HepG2 (cell line): ENCODE results near the gene IGHMBP2. TPM values are rescaled to one million over a fixed set of nuclear protein-coding genes. Genes with fewer than 3 reads are reported as not detected.

Source experiments
- ATAC-seq: fragments of 200-7000 bp; cut with Tn5 transposase; 3 replicates; pipeline ENCODE4 v1.9.1; 2020; ENCODE audit warnings: mild to moderate bottlenecking, moderate library complexity
- BruUV-seq: library from RNA; stranded (reverse); fragments of 400-500 nt; replicated peaks from 2 replicates; lab custom pipeline; 2021; lab: Mats Ljungman, UMichigan
- CTCF ChIA-PET: fragments of 300-600 bp; formaldehyde crosslinking; extraction: SDS; loops from one replicate; lab custom pipeline; 2021; ENCODE audit warnings: low total read pairs, inconsistent platforms, low intra/inter-chr PET ratio; lab: Yijun Ruan, JAX
- POLR2A ChIA-PET: fragments of 350-600 bp; sonication (Branson Sonifier 250); formaldehyde crosslinking; loops from one replicate; lab custom pipeline; 2020; ENCODE audit warnings: antibody characterized with exemption, inconsistent platforms; lab: Yijun Ruan, JAX
- DNase-seq: peaks from one replicate; pipeline ENCODE4 v3.0.0-alpha.2; 2015; ENCODE audit warnings: low spot score
- FAIRE-seq: peaks from 3 replicates; lab custom pipeline; 2011; peaks lifted over from hg19 to GRCh38; lab: Jason Lieb, UNC
- H2AFZ ChIP-seq: one replicate; pipeline ENCODE4 v1.6.1; 2011; ENCODE audit warnings: low read length, inconsistent platforms
- H3K27ac ChIP-seq: fragments of 300-600 bp; 3 replicates; pipeline ENCODE4 v1.8.0; 2011; ENCODE audit warnings: mixed run types, mild to moderate bottlenecking, mixed read lengths, low read length, inconsistent platforms; ENCODE audit not compliant: insufficient read depth; ENCODE audit errors: extremely low read length
- H3K27me3 ChIP-seq, 2 experiments: fragments of 200-600 bp in 1 of 2; 2 replicates in 1 of 2; 3 replicates in 1 of 2; pipeline versions ENCODE4 v1.6.0 to v1.8.0; 2011; ENCODE audit warnings: low read length in 2 of 2, mild to moderate bottlenecking in 2 of 2, moderate library complexity in 2 of 2, inconsistent platforms in 1 of 2; ENCODE audit not compliant: insufficient read depth in 2 of 2, control insufficient read depth in 1 of 2
- H3K36me3 ChIP-seq, 2 experiments: fragments of 200-600 bp in 1 of 2; replicated peaks in 1 of 2; 2 replicates in 1 of 2; 3 replicates in 1 of 2; pipeline versions ENCODE4 v1.5.1 to v1.8.0; 2011; ENCODE audit warnings: low read length in 2 of 2, inconsistent platforms in 1 of 2; ENCODE audit not compliant: insufficient read depth in 2 of 2, control insufficient read depth in 1 of 2
- H3K4me1 ChIP-seq: 2 replicates; pipeline ENCODE4 v1.5.1; 2012; ENCODE audit warnings: low read length, inconsistent platforms; ENCODE audit not compliant: insufficient read depth
- H3K4me2 ChIP-seq: 2 replicates; pipeline ENCODE4 v1.6.0; 2011; ENCODE audit warnings: low read depth, low read length, inconsistent platforms
- H3K4me3 ChIP-seq, 3 experiments: fragments of 200-600 bp in 1 of 3; sonication (generic), shearing (Covaris generic) in 1 of 3; replicated peaks in 1 of 3; 2 replicates each; pipeline ENCODE4 v1.5.1; 2011 to 2016; ENCODE audit warnings: low read length in 3 of 3, inconsistent platforms in 2 of 3, low read depth in 2 of 3, mild to moderate bottlenecking in 2 of 3, control low read depth in 1 of 3, mixed read lengths in 1 of 3; ENCODE audit not compliant: insufficient read depth in 1 of 3
- H3K79me2 ChIP-seq: one replicate; pipeline ENCODE4 v1.6.1; 2011; ENCODE audit warnings: low read length, inconsistent platforms; ENCODE audit not compliant: insufficient read depth
- H3K9ac ChIP-seq: 2 replicates; pipeline ENCODE4 v1.6.0; 2011; ENCODE audit warnings: mild to moderate bottlenecking, low read depth, low read length, inconsistent platforms; ENCODE audit not compliant: insufficient read depth
- H3K9me3 ChIP-seq: 2 replicates; pipeline ENCODE4 v1.5.1; 2012; ENCODE audit warnings: mild to moderate bottlenecking, low read length
- H4K20me1 ChIP-seq: 2 replicates; pipeline ENCODE4 v1.6.0; 2011; ENCODE audit warnings: inconsistent platforms, mild to moderate bottlenecking, low read length, moderate library complexity; ENCODE audit not compliant: insufficient read depth
- ERF ChIP-seq: IDR thresholded peaks from 2 replicates; pipeline ENCODE4 v1.6.1; 2018; ENCODE audit warnings: missing biosample characterization, missing genetic modification reagents
- GZF1 ChIP-seq: sonication (generic); formaldehyde crosslinking; IDR thresholded peaks from 2 replicates; pipeline ENCODE4 v1.5.1; 2020; ENCODE audit warnings: mild to moderate bottlenecking, missing genetic modification reagents
- ISL2 ChIP-seq: sonication (generic); formaldehyde crosslinking; IDR thresholded peaks from 2 replicates; pipeline ENCODE4 v1.5.0; 2020; ENCODE audit warnings: missing genetic modification reagents
- MATR3 ChIP-seq: sonication (generic); formaldehyde crosslinking; IDR thresholded peaks from 2 replicates; pipeline ENCODE4 v1.4.0; 2020; ENCODE audit warnings: missing genetic modification reagents
- PAF1 ChIP-seq: IDR thresholded peaks from 2 replicates; pipeline ENCODE4 v1.6.1; 2016; ENCODE audit warnings: missing genetic modification reagents, missing compliant biosample characterization
- PITX1 ChIP-seq: sonication (generic); formaldehyde crosslinking; IDR thresholded peaks from 2 replicates; pipeline ENCODE4 v1.5.1; 2020; ENCODE audit warnings: mild to moderate bottlenecking, missing genetic modification reagents
- PRPF4 ChIP-seq: fragments of 200-400 bp; formaldehyde crosslinking; IDR thresholded peaks from 2 replicates; pipeline ENCODE4 v1.6.1; 2016; ENCODE audit warnings: low read length, low read depth; ENCODE audit not compliant: poor library complexity, severe bottlenecking
- ZNF691 ChIP-seq: sonication (generic); formaldehyde crosslinking; IDR thresholded peaks from 2 replicates; pipeline ENCODE4 v1.4.0; 2020; ENCODE audit warnings: missing genetic modification reagents, low read depth, mild to moderate bottlenecking, borderline replicate concordance
- ZNF746 ChIP-seq: sonication (generic); formaldehyde crosslinking; IDR thresholded peaks from 2 replicates; pipeline ENCODE4 v1.8.0; 2022; ENCODE audit warnings: mild to moderate bottlenecking, missing genetic modification reagents
- ZNF761 ChIP-seq: sonication (generic); formaldehyde crosslinking; conservative IDR thresholded peaks from 2 replicates; pipeline ENCODE4 v1.4.0; 2020; ENCODE audit warnings: mild to moderate bottlenecking, missing genetic modification reagents
- WGBS: methylation state at CpG from one replicate; pipeline ENCODE4 v1.1.6; 2017; ENCODE audit warnings: low lambda C conversion rate; 5-methylcytosine and 5-hydroxymethylcytosine counted together
- in situ Hi-C: cut with HindIII; loops from 2 replicates; pipeline ENCODE4 v1.10.0; 2017; ENCODE audit warnings: low pct_unique_long_range_greater_than_20kb; ENCODE audit not compliant: extremely low pct_ligation_motif_present
- intact Hi-C: fragments of 100-400 bp; cut with micrococcal nuclease; formaldehyde crosslinking; loops from one replicate; pipeline ENCODE4 v1.10.0; 2022; ENCODE audit not compliant: unreplicated experiment
- polyA plus RNA-seq, 8 experiments: library from polyadenylated mRNA; depleted of rRNA in 3 of 8; stranded (reverse) in 7 of 8; unstranded in 1 of 8; fragments of >200 nt; fragmentation: Illumina TruSeq in 4 of 8; extraction: Trizol in 4 of 8; gene quantifications; 2 replicates each; pipeline versions ENCODE4 v1.2.1 to v1.2.3, GENCODE V29; 2011 to 2016; ENCODE audit warnings: low read depth in 4 of 8, missing spikeins in 1 of 8, mixed read lengths in 1 of 8; ENCODE audit not compliant: insufficient read depth in 1 of 8
- total RNA-seq, 5 experiments: library from RNA; depleted of rRNA; stranded (reverse); fragments of >200 nt; fragmentation: Illumina TruSeq; extraction: Trizol; gene quantifications; 2 replicates each; pipeline ENCODE4 v1.2.3, GENCODE V29; 2016; ENCODE audit warnings: low read depth in 1 of 5
- TF ChIP-seq, protein P1 (sequence below): sonication (generic); formaldehyde crosslinking; IDR thresholded peaks from 2 replicates; pipeline ENCODE4 v1.4.0; 2020; ENCODE audit warnings: missing genetic modification reagents
- TF ChIP-seq, protein P2 (sequence below): sonication (generic); formaldehyde crosslinking; IDR thresholded peaks from 2 replicates; pipeline ENCODE4 v1.4.0; 2020; ENCODE audit warnings: low read depth, missing genetic modification reagents
- TF ChIP-seq, protein P3 (sequence below), 2 experiments: IDR thresholded peaks; 2 replicates each; pipeline ENCODE4 v1.6.1; 2011 to 2012; ENCODE audit warnings: low read length in 2 of 2, borderline replicate concordance in 1 of 2, low read depth in 1 of 2, mild to moderate bottlenecking in 1 of 2, moderate library complexity in 1 of 2

The IGHMBP2 gene
- total and polyA plus RNA-seq, 2 of the 13 experiments (the other 11 are each of a cell fraction or from before 2014, with no cell fraction given) = 8.9 to 9.9 TPM

- Histone ChIP-seq H3K27ac (no peak overlapping the region), H3K9me3 (no peaks in the 10 kb centered on the region), H3K4me3 (no peak overlapping the region), H3K36me3 (peaks cover 19 to 42% of the 10 kb centered on the region in 2 experiments; a peak in 4 of 5 replicates), H3K4me1 (no peaks in the 10 kb centered on the region), H3K9ac (no peak overlapping the region), H2AFZ (no peak overlapping the region), H3K4me2 (no peak overlapping the region), H3K79me2 (no peaks in the 10 kb centered on the region), H4K20me1 (no peaks in the 10 kb centered on the region), H3K27me3 (no peaks in the 10 kb centered on the region; a peak in 1 of 5 replicates)
- CTCF ChIA-PET = no interaction called here
- ATAC-seq (no peak), DNase-seq (no peak), FAIRE-seq (no peak)
- intact Hi-C loops (no loop called here), in situ Hi-C loops (no loop called here)
- BruUV-seq = no TSS peak
- POLR2A ChIA-PET = no interaction called here
- WGBS = 93% methylated on average over 23 of the region's 29 CpGs
- TF ChIP-seq, protein P1, sequence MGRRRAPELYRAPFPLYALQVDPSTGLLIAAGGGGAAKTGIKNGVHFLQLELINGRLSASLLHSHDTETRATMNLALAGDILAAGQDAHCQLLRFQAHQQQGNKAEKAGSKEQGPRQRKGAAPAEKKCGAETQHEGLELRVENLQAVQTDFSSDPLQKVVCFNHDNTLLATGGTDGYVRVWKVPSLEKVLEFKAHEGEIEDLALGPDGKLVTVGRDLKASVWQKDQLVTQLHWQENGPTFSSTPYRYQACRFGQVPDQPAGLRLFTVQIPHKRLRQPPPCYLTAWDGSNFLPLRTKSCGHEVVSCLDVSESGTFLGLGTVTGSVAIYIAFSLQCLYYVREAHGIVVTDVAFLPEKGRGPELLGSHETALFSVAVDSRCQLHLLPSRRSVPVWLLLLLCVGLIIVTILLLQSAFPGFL (CRISPR knock-in tag) = no peak
- TF ChIP-seq ZNF761 (CRISPR knock-in tag) (no peak), MATR3 (CRISPR knock-in tag) (no peak), ZNF746 (CRISPR knock-in tag) (no peak), PITX1 (CRISPR knock-in tag) (no peak), PRPF4 (no peak), GZF1 (CRISPR knock-in tag) (no peak), ERF (no peak), ZNF691 (CRISPR knock-in tag) (no peak), ISL2 (CRISPR knock-in tag) (no peak), PAF1 (CRISPR knock-in tag) (no peak)
- TF ChIP-seq, protein P2, sequence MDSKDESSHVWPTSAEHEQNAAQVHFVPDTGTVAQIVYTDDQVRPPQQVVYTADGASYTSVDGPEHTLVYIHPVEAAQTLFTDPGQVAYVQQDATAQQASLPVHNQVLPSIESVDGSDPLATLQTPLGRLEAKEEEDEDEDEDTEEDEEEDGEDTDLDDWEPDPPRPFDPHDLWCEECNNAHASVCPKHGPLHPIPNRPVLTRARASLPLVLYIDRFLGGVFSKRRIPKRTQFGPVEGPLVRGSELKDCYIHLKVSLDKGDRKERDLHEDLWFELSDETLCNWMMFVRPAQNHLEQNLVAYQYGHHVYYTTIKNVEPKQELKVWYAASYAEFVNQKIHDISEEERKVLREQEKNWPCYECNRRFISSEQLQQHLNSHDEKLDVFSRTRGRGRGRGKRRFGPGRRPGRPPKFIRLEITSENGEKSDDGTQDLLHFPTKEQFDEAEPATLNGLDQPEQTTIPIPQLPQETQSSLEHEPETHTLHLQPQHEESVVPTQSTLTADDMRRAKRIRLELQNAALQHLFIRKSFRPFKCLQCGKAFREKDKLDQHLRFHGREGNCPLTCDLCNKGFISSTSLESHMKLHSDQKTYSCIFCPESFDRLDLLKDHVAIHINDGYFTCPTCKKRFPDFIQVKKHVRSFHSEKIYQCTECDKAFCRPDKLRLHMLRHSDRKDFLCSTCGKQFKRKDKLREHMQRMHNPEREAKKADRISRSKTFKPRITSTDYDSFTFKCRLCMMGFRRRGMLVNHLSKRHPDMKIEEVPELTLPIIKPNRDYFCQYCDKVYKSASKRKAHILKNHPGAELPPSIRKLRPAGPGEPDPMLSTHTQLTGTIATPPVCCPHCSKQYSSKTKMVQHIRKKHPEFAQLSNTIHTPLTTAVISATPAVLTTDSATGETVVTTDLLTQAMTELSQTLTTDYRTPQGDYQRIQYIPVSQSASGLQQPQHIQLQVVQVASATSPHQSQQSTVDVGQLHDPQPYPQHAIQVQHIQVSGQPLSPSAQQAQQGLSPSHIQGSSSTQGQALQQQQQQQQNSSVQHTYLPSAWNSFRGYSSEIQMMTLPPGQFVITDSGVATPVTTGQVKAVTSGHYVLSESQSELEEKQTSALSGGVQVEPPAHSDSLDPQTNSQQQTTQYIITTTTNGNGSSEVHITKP (CRISPR knock-in tag) = no peak
- TF ChIP-seq, protein P3, sequence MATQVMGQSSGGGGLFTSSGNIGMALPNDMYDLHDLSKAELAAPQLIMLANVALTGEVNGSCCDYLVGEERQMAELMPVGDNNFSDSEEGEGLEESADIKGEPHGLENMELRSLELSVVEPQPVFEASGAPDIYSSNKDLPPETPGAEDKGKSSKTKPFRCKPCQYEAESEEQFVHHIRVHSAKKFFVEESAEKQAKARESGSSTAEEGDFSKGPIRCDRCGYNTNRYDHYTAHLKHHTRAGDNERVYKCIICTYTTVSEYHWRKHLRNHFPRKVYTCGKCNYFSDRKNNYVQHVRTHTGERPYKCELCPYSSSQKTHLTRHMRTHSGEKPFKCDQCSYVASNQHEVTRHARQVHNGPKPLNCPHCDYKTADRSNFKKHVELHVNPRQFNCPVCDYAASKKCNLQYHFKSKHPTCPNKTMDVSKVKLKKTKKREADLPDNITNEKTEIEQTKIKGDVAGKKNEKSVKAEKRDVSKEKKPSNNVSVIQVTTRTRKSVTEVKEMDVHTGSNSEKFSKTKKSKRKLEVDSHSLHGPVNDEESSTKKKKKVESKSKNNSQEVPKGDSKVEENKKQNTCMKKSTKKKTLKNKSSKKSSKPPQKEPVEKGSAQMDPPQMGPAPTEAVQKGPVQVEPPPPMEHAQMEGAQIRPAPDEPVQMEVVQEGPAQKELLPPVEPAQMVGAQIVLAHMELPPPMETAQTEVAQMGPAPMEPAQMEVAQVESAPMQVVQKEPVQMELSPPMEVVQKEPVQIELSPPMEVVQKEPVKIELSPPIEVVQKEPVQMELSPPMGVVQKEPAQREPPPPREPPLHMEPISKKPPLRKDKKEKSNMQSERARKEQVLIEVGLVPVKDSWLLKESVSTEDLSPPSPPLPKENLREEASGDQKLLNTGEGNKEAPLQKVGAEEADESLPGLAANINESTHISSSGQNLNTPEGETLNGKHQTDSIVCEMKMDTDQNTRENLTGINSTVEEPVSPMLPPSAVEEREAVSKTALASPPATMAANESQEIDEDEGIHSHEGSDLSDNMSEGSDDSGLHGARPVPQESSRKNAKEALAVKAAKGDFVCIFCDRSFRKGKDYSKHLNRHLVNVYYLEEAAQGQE (IDR thresholded peaks at IDR 0.05; ENCODE audit: borderline replicate concordance in 1 of 2, low read depth in 1 of 2, low read length in 2 of 2) = no peak
Observed at GRCh38 chr11:68936676-68937620, 33.3 kb downstream of the IGHMBP2 start.
